Thyroid gland (tissue), 4 donors: Measurements from ENCODE around the gene FOLR1.

Experiments
- CTCF ChIP-seq, 6 experiments: fragments of 200-600 bp in 3 of 6; fragments of 450-650 bp in 3 of 6; sonication (generic) in 3 of 6; IDR thresholded peaks; one replicate each; pipeline ENCODE4 v1.5.1; 2016 to 2019; ENCODE audit warnings: antibody characterized with exemption in 6 of 6, mild to moderate bottlenecking in 2 of 6, inconsistent platforms in 1 of 6, moderate library complexity in 1 of 6
- POLR2A ChIP-seq, 2 donors: fragments of 450-650 bp; IDR thresholded peaks; one replicate each; pipeline ENCODE4 v1.6.1; 2017; ENCODE audit warnings: antibody characterized with exemption in 2 of 2, mild to moderate bottlenecking in 2 of 2, moderate library complexity in 1 of 2

DNA sequence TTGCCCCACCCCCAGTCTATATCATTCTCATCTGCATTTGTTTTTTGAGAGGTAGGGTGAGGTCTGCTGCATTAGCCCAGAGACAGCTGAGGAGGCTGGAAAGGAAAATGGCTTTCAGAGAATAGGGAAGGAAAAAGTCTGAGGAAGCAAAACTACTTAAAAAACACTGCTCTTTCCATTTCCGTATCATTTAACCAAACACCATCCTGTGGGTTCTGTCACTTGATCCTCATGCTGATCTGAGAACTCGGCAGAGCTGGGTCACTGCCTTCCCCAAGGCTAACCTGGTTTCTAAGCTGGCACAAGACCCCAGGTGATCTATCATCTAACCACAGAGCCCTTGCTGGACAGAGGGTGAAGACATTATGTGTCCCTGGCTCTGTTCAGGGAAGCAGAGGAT, 25.9 kb downstream of the FOLR1 start:
- TF ChIP-seq CTCF (IDR thresholded peaks at IDR 0.05): no peak
- no peak for TF ChIP-seq POLR2A (IDR thresholded peaks at IDR 0.05)
